A549 (cell line): ENCODE results near the gene PRG3. TPM values are rescaled to one million over a fixed set of nuclear protein-coding genes. Genes with fewer than 3 reads are reported as not detected.

ENCODE experiments used
- ATAC-seq, 2 experiments: fragments of 200-7000 bp in 1 of 2; fragments of >200 bp in 1 of 2; cut with Nextera tagmentation in 1 of 2; cut with Tn5 transposase in 1 of 2; 3 replicates each; pipeline versions ENCODE4 v1.8.0 to v1.9.1; 2018 to 2020; ENCODE audit warnings: mild to moderate bottlenecking in 1 of 2, moderate library complexity in 1 of 2
- CTCF ChIA-PET: fragments of 300-600 bp; sonication (Branson Sonifier 250); formaldehyde crosslinking; extraction: SDS; loops from one replicate; lab custom pipeline; 2021; ENCODE audit warnings: antibody characterized with exemption, inconsistent platforms; lab: Yijun Ruan, JAX
- POLR2A ChIA-PET: fragments of 350-600 bp; formaldehyde crosslinking; extraction: SDS; loops from one replicate; lab custom pipeline; 2021; ENCODE audit warnings: antibody characterized with exemption, inconsistent platforms; lab: Yijun Ruan, JAX
- DNase-seq, 2 experiments: peaks; one replicate each; pipeline versions ENCODE4 v3.0.0 to v3.0.0-alpha.2; 2011 to 2016; ENCODE audit warnings: low read depth in 1 of 2, low spot score in 1 of 2
- FAIRE-seq: peaks from 2 replicates; lab custom pipeline; 2011; peaks lifted over from hg19 to GRCh38; lab: Jason Lieb, UNC
- H3K27ac ChIP-seq, 2 experiments: fragments of >200 bp; sonication (Bioruptor Twin); formaldehyde crosslinking; 3 replicates each; pipeline ENCODE4 v1.5.1; 2016 to 2017
- H3K4me1 ChIP-seq: fragments of >200 bp; sonication (Bioruptor Twin); formaldehyde crosslinking; 3 replicates; pipeline ENCODE4 v1.6.1; 2016
- H3K4me2 ChIP-seq: fragments of >200 bp; sonication (Bioruptor Twin); formaldehyde crosslinking; 3 replicates; pipeline ENCODE4 v1.6.1; 2016
- H3K4me3 ChIP-seq: fragments of >200 bp; sonication (Bioruptor Twin); formaldehyde crosslinking; 3 replicates; pipeline ENCODE4 v1.5.1; 2016
- H3K9me3 ChIP-seq: fragments of >200 bp; sonication (Bioruptor Twin); formaldehyde crosslinking; 3 replicates; pipeline ENCODE4 v1.6.1; 2016
- ATOH8 ChIP-seq: fragments of 250-450 bp; sonication (Bioruptor Pico); IDR thresholded peaks from 2 replicates; pipeline ENCODE4 v1.5.0; 2020; ENCODE audit warnings: low read depth, mild to moderate bottlenecking, moderate library complexity
- BHLHE40 ChIP-seq: IDR thresholded peaks from 2 replicates; pipeline ENCODE4 v1.6.1; 2012; ENCODE audit warnings: low read depth, low read length, inconsistent platforms
- CBX8 ChIP-seq: fragments of 200-600 bp; sonication (generic); IDR thresholded peaks from 2 replicates; pipeline ENCODE4 v1.6.1; 2016
- CEBPB ChIP-seq, 2 experiments: fragments of >200 bp in 1 of 2; sonication (Bioruptor Twin) in 1 of 2; formaldehyde crosslinking in 1 of 2; IDR thresholded peaks; 2 replicates each; pipeline ENCODE4 v1.6.1; 2012 to 2016
- CHD4 ChIP-seq: fragments of 200-600 bp; sonication (generic); IDR thresholded peaks from 2 replicates; pipeline ENCODE4 v1.6.1; 2016; ENCODE audit warnings: antibody characterized with exemption, mild to moderate bottlenecking, borderline replicate concordance
- CTCF ChIP-seq: fragments of >200 bp; sonication (Bioruptor Twin); formaldehyde crosslinking; IDR thresholded peaks from 3 replicates; pipeline ENCODE4 v1.5.1; 2016
- E2F6 ChIP-seq: IDR thresholded peaks from 2 replicates; pipeline ENCODE4 v1.6.1; 2012; ENCODE audit warnings: low read depth, borderline replicate concordance
- EHMT2 ChIP-seq: fragments of 200-600 bp; sonication (generic); IDR thresholded peaks from 2 replicates; pipeline ENCODE4 v1.6.1; 2016; ENCODE audit warnings: antibody characterized with exemption, low read depth, mild to moderate bottlenecking, moderate library complexity
- EP300 ChIP-seq, 2 experiments: fragments of >200 bp; sonication (Bioruptor Twin); formaldehyde crosslinking; IDR thresholded peaks; 2 replicates in 1 of 2; 3 replicates in 1 of 2; pipeline ENCODE4 v1.6.1; 2016 to 2017
- ESRRA ChIP-seq: fragments of 150-350 bp; IDR thresholded peaks from 2 replicates; pipeline ENCODE4 v1.6.1; 2014; ENCODE audit warnings: mild to moderate bottlenecking, low read length, borderline replicate concordance
- FOSL2 ChIP-seq, 2 experiments: fragments of 450-650 bp in 1 of 2; fragments of >200 bp in 1 of 2; sonication (Bioruptor Twin) in 1 of 2; formaldehyde crosslinking; IDR thresholded peaks; 2 replicates each; pipeline versions ENCODE4 v1.5.0 to v1.6.1; 2016 to 2020; ENCODE audit warnings: mild to moderate bottlenecking in 1 of 2, moderate library complexity in 1 of 2
- GATA3 ChIP-seq: IDR thresholded peaks from 2 replicates; pipeline ENCODE4 v1.6.1; 2012; ENCODE audit warnings: borderline replicate concordance
- HES2 ChIP-seq: fragments of >200 bp; sonication (Bioruptor Twin); formaldehyde crosslinking; IDR thresholded peaks from 2 replicates; pipeline ENCODE4 v1.6.1; 2016
- HOXB13 ChIP-seq: fragments of 250-450 bp; sonication (Bioruptor Pico); IDR thresholded peaks from 2 replicates; pipeline ENCODE4 v1.5.0; 2020; ENCODE audit warnings: low read depth, mild to moderate bottlenecking, moderate library complexity
- HOXB5 ChIP-seq: fragments of 250-450 bp; sonication (Bioruptor Pico); IDR thresholded peaks from 2 replicates; pipeline ENCODE4 v1.5.0; 2020; ENCODE audit warnings: mild to moderate bottlenecking, moderate library complexity
- KDM1A ChIP-seq: fragments of 200-600 bp; sonication (generic); IDR thresholded peaks from 2 replicates; pipeline ENCODE4 v1.6.1; 2016; ENCODE audit warnings: low read depth, mild to moderate bottlenecking
- MAFK ChIP-seq: fragments of 450-650 bp; IDR thresholded peaks from 2 replicates; pipeline ENCODE4 v1.6.1; 2014; ENCODE audit not compliant: partially characterized antibody
- MAZ ChIP-seq: fragments of 150-350 bp; IDR thresholded peaks from 2 replicates; pipeline ENCODE4 v1.6.1; 2014; ENCODE audit warnings: antibody characterized with exemption, low read depth, low read length, borderline replicate concordance
- NFE2L2 ChIP-seq: fragments of 150-350 bp; conservative IDR thresholded peaks from 2 replicates; pipeline ENCODE4 v1.6.1; 2014; ENCODE audit warnings: low read length
- SMC3 ChIP-seq: fragments of >200 bp; sonication (Bioruptor Twin); formaldehyde crosslinking; IDR thresholded peaks from 3 replicates; pipeline ENCODE4 v1.6.1; 2018; ENCODE audit warnings: inconsistent platforms
- ZFP36 ChIP-seq: fragments of 450-650 bp; IDR thresholded peaks from 2 replicates; pipeline ENCODE4 v1.6.1; 2014; ENCODE audit warnings: borderline replicate concordance; ENCODE audit not compliant: partially characterized antibody
- WGBS: methylation state at CpG from one replicate; pipeline ENCODE4 v1.1.6; 2017; ENCODE audit errors: missing lambda C conversion rate; 5-methylcytosine and 5-hydroxymethylcytosine counted together
- polyA plus RNA-seq, 4 experiments: library from polyadenylated mRNA; depleted of rRNA in 3 of 4; stranded (reverse); fragments of >200 nt; fragmentation: RNase III in 1 of 4; extraction: RNeasy Plus Mini Kit Qiagen cat#74134 plus additional on column Dnase treatment in 1 of 4; gene quantifications; 2 replicates in 3 of 4; 3 replicates in 1 of 4; pipeline ENCODE4 v1.2.3, GENCODE V29; 2011 to 2017
- TF ChIP-seq, protein P1 (sequence below): fragments of >200 bp; sonication (Bioruptor Twin); formaldehyde crosslinking; IDR thresholded peaks from 3 replicates; pipeline ENCODE4 v1.6.1; 2016
- TF ChIP-seq, protein P2 (sequence below): IDR thresholded peaks from 2 replicates; pipeline ENCODE4 v1.6.1; 2012

PRG3 gene
- polyA plus RNA-seq, 2 of the 4 experiments (the other 2 are of a cell fraction) = not detected

- ATAC-seq (peak; percentile 26; a peak in 4 of 6 replicates), DNase-seq (no peak), FAIRE-seq (no peak)
- WGBS = 73% methylated on average over 5 of the region's 5 CpGs
- Histone ChIP-seq H3K4me1 (peaks cover 38% of the 10 kb centered on the region), H3K4me3 (no peak overlapping the region), H3K27ac (peak overlapping the region; percentile 84 to 88), H3K4me2 (peak overlapping the region; percentile 65), H3K9me3 (peaks cover 5% of the 10 kb centered on the region; the same call in 1 of the 3 replicates)
- CTCF ChIA-PET = interaction anchor here (0.9 to 5.5 kb wide), 14 partner anchors 9 to 1153 kb away, joined by 3 to 33 read pairs (median 5); no protein-coding TSS in a partner anchor
- no peak for TF ChIP-seq ZFP36
- POLR2A ChIA-PET = no interaction called here
These were observed 21.6 kb downstream of the PRG3 start for GRCh38 chr11:57359396-57359795.

DNA sequence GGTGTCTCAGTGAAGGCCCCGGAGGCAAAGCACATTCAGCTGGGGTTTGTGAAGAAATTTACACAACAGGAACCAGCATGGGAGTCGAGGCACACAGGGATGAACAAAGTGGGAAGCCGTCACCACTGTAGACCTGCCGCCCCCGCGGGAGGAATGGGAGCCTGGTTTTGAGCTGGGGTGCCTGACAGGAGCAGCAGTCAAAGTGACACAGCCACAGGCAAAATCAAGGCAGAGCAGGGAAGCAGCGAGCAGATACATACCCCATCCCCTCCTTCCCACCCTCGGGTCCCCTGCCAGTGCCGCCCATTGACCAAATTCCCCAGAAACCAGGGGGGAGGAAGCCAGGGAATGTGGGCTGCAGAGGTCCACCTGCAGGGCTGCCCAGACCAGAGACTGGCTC lies 22.0 kb downstream of the PRG3 start:
- TF ChIP-seq E2F6 (0 out of 2 replicates have a peak, but pooled peaks have one; percentile 24), CEBPB (IDR thresholded peaks at IDR 0.05) (no peak)
- FAIRE-seq = no peak
- peak in 1 of 2 experiments; percentile 26; a peak in 3 of 6 replicates for ATAC-seq
- Histone ChIP-seq H3K4me2 (peak overlapping the region; percentile 65), H3K27ac (peak overlapping the region; percentile 84 to 88), H3K4me1 (peaks cover 38% of the 10 kb centered on the region), H3K4me3 (no peak overlapping the region), H3K9me3 (peaks cover 5% of the 10 kb centered on the region; the same call in 1 of the 3 replicates)
- CTCF ChIA-PET = interaction anchor here (0.9 to 5.5 kb wide), 11 partner anchors 9 to 1154 kb away, joined by 3 to 33 read pairs (median 5); no protein-coding TSS in a partner anchor
- no peak for DNase-seq
- POLR2A ChIA-PET = no interaction called here
- 58% methylated on average over 9 of the region's 9 CpGs for WGBS

DNA sequence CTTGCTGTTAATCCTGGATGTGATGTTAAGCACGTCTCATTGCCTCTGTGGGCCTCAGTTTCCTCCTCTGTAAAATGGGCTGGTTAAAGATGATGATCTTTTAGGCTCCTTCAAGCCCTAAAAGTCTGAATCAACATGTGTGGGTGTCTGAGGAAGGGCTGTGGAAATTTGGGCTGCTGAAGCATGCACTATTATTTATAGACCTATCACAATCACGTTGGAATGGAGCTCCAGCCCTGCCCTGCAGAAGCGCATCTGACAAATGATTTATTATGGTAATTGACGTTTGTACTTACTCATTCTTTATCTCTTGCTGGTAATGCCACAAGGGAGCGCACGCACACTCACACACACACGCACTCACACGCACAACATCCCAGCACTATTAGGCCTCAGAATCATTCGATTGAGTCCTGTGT lies 22.4 kb downstream of the PRG3 start:
- ChIA-PET CTCF (interaction anchor here (0.9 to 5.5 kb wide), 12 partner anchors 9 to 1154 kb away, joined by 3 to 33 read pairs (median 5); no protein-coding TSS in a partner anchor), POLR2A (interaction anchor here (0.6 kb wide), 1 partner anchor 98 kb away, joined by 3 read pairs; no protein-coding TSS in a partner anchor)
- peaks cover 5% of the 10 kb centered on the region; the same call in 1 of the 3 replicates for H3K9me3 ChIP-seq
- ATAC-seq = peak; percentile 52 to 71
- peak overlapping the region; percentile 84 to 88 for H3K27ac ChIP-seq
- peak in 1 of 2 experiments; percentile 84 for DNase-seq
- no peak for FAIRE-seq
- H3K4me1 ChIP-seq = peaks cover 38% of the 10 kb centered on the region
- H3K4me3 ChIP-seq = no peak overlapping the region
- 33% methylated on average over 9 of the region's 9 CpGs for WGBS
- TF ChIP-seq EP300 (IDR thresholded peaks at IDR 0.05) = peak; percentile 40 to 51; a peak in 2 of 5 replicates
- no peak; a peak in 1 of 4 replicates for TF ChIP-seq CEBPB (IDR thresholded peaks at IDR 0.05)
- TF ChIP-seq, protein P1, sequence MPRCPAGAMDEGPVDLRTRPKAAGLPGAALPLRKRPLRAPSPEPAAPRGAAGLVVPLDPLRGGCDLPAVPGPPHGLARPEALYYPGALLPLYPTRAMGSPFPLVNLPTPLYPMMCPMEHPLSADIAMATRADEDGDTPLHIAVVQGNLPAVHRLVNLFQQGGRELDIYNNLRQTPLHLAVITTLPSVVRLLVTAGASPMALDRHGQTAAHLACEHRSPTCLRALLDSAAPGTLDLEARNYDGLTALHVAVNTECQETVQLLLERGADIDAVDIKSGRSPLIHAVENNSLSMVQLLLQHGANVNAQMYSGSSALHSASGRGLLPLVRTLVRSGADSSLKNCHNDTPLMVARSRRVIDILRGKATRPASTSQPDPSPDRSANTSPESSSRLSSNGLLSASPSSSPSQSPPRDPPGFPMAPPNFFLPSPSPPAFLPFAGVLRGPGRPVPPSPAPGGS = no peak
- TF ChIP-seq MAZ = no peak
- no peak for TF ChIP-seq HOXB13 (CRISPR knock-in tag)
- no peak for TF ChIP-seq ZFP36
- no peak for TF ChIP-seq BHLHE40
- TF ChIP-seq FOSL2 (IDR thresholded peaks at IDR 0.05) = no peak
- TF ChIP-seq FOSL2 (CRISPR knock-in tag; IDR thresholded peaks at IDR 0.05) = peak; percentile 74
- TF ChIP-seq CTCF = no peak; the same call in 1 of the 3 replicates
- no peak for TF ChIP-seq NFE2L2
- TF ChIP-seq HOXB5 (CRISPR knock-in tag) = peak; percentile 93
- no peak for TF ChIP-seq EHMT2
- TF ChIP-seq HES2 = no peak
- TF ChIP-seq, protein P2, sequence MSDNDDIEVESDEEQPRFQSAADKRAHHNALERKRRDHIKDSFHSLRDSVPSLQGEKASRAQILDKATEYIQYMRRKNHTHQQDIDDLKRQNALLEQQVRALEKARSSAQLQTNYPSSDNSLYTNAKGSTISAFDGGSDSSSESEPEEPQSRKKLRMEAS = peak; percentile 41; the same call in 1 of the 2 replicates
- 0 out of 3 replicates have a peak, but pooled peaks have one; percentile 20 for TF ChIP-seq SMC3
- peak; percentile 90 for TF ChIP-seq GATA3
- no peak for TF ChIP-seq ESRRA
- no peak for TF ChIP-seq MAFK
- TF ChIP-seq CBX8 = no peak
- peak; percentile 38; the same call in 1 of the 2 replicates for TF ChIP-seq KDM1A
- peak; percentile 30; the same call in 1 of the 2 replicates for TF ChIP-seq CHD4
- TF ChIP-seq ATOH8 (CRISPR knock-in tag) = peak; percentile 65; the same call in 1 of the 2 replicates
- peak overlapping the region; percentile 65 for H3K4me2 ChIP-seq
